ENCODE data around the gene SPR.

SPR gene

GRCh38 chr2:72895154-72895553 lies 7.9 kb downstream of the SPR start:
- no peak for DNase-seq (ENCODE audit: low read depth)
- no peak for TF ChIP-seq CTCF (IDR thresholded peaks at IDR 0.05; ENCODE audit: insufficient read depth, low read depth, low read length, missing control alignments)
- no peak overlapping the region for H3K4me3 ChIP-seq (ENCODE audit: low read length)

- DNase-seq (ENCODE audit: low read depth), result peak; percentile 60
- TF ChIP-seq CTCF (IDR thresholded peaks at IDR 0.05; ENCODE audit: insufficient read depth, low read depth, low read length, missing control alignments), result no peak
- H3K4me3 ChIP-seq (ENCODE audit: low read length), result no peak overlapping the region
Measured at GRCh38 chr2:72895759-72896281, 8.6 kb downstream of the SPR start.

- TF ChIP-seq CTCF (IDR thresholded peaks at IDR 0.05; ENCODE audit: insufficient read depth, low read depth, low read length, missing control alignments), result no peak
- H3K4me3 ChIP-seq (ENCODE audit: low read length), result no peak overlapping the region
- peak; percentile 24 for DNase-seq (ENCODE audit: low read depth)
Measured at GRCh38 chr2:72896446-72896845, 9.2 kb downstream of the SPR start.

GRCh38 chr2:72897785-72898584 lies 10.8 kb downstream of the SPR start:
- no peak overlapping the region for H3K4me3 ChIP-seq (ENCODE audit: low read length)
- no peak for TF ChIP-seq CTCF (IDR thresholded peaks at IDR 0.05; ENCODE audit: insufficient read depth, low read depth, low read length, missing control alignments)
- DNase-seq (ENCODE audit: low read depth), result no peak

GRCh38 chr2:72898585-72898906 lies 11.3 kb downstream of the SPR start:
- DNase-seq (ENCODE audit: low read depth), result no peak
- no peak overlapping the region for H3K4me3 ChIP-seq (ENCODE audit: low read length)
- TF ChIP-seq CTCF (IDR thresholded peaks at IDR 0.05; ENCODE audit: insufficient read depth, low read depth, low read length, missing control alignments), result no peak

GRCh38 chr2:72900191-72900825 lies 13.1 kb downstream of the SPR start:
- no peak overlapping the region for H3K4me3 ChIP-seq (ENCODE audit: low read length)
- TF ChIP-seq CTCF (IDR thresholded peaks at IDR 0.05; ENCODE audit: insufficient read depth, low read depth, low read length, missing control alignments), result no peak
- DNase-seq (ENCODE audit: low read depth), result no peak
